CD14-positive monocyte (primary cell): ENCODE results near the gene NUBP2. TPM values are rescaled to one million over a fixed set of nuclear protein-coding genes. Genes with fewer than 3 reads are reported as not detected.

Experiments used
- DNase-seq, 3 donors: peaks; one replicate each; pipeline ENCODE4 v3.0.0-alpha.2; 2011 to 2022
- H2AFZ ChIP-seq: 2 replicates; pipeline ENCODE4 v1.6.0; 2012; ENCODE audit warnings: mild to moderate bottlenecking, low read depth, low read length, inconsistent platforms; ENCODE audit not compliant: insufficient read depth, poor library complexity, severe bottlenecking
- H3K27ac ChIP-seq, 2 donors: 1 replicate in 1 of 2; 2 replicates in 1 of 2; pipeline ENCODE4 v1.5.1; 2012 to 2013; ENCODE audit warnings: low read length in 2 of 2, control low read depth in 1 of 2, inconsistent platforms in 1 of 2, low read depth in 1 of 2, mild to moderate bottlenecking in 1 of 2
- H3K27me3 ChIP-seq, 2 donors: one replicate each; pipeline versions ENCODE4 v1.6.0 to v1.6.1; 2011 to 2013; ENCODE audit warnings: low read length in 2 of 2; ENCODE audit not compliant: control insufficient read depth in 2 of 2, insufficient read depth in 2 of 2
- H3K36me3 ChIP-seq, 2 donors: replicated peaks in 1 of 2; 1 replicate in 1 of 2; 2 replicates in 1 of 2; pipeline versions ENCODE4 v1.5.1 to v1.6.1; 2012 to 2013; ENCODE audit warnings: low read length in 2 of 2, control low read depth in 1 of 2, inconsistent platforms in 1 of 2, mild to moderate bottlenecking in 1 of 2; ENCODE audit not compliant: insufficient read depth in 2 of 2, control insufficient read depth in 1 of 2
- H3K4me1 ChIP-seq, 2 donors: 1 replicate in 1 of 2; 2 replicates in 1 of 2; pipeline versions ENCODE4 v1.5.1 to v1.6.1; 2012 to 2013; ENCODE audit warnings: low read length in 2 of 2, control low read depth in 1 of 2, inconsistent platforms in 1 of 2, mild to moderate bottlenecking in 1 of 2, moderate library complexity in 1 of 2; ENCODE audit not compliant: insufficient read depth in 2 of 2, control insufficient read depth in 1 of 2
- H3K4me2 ChIP-seq: replicated peaks from 2 replicates; pipeline ENCODE3; 2012; ENCODE audit warnings: low read length, moderate library complexity, mild to moderate bottlenecking; ENCODE audit not compliant: poor library complexity, severe bottlenecking; ENCODE audit errors: extremely low read depth
- H3K4me3 ChIP-seq, 3 experiments: fragments of 200-600 bp in 1 of 3; sonication (generic) in 1 of 3; replicated peaks in 1 of 3; 1 replicate in 2 of 3; 2 replicates in 1 of 3; pipeline ENCODE4 v1.5.1; 2011 to 2013; ENCODE audit warnings: low read length in 3 of 3, mild to moderate bottlenecking in 3 of 3, control low read depth in 2 of 3, low read depth in 2 of 3, inconsistent platforms in 1 of 3, moderate library complexity in 1 of 3
- H3K79me2 ChIP-seq: 2 replicates; pipeline ENCODE4 v1.6.0; 2012; ENCODE audit warnings: mild to moderate bottlenecking, control low read depth, inconsistent platforms, low read length, moderate library complexity; ENCODE audit not compliant: insufficient read depth
- H3K9ac ChIP-seq: 2 replicates; pipeline ENCODE4 v1.6.0; 2017; ENCODE audit warnings: low read length, mild to moderate bottlenecking; ENCODE audit not compliant: insufficient read depth, poor library complexity, severe bottlenecking
- H3K9me3 ChIP-seq, 2 donors: replicated peaks in 1 of 2; 1 replicate in 1 of 2; 2 replicates in 1 of 2; pipeline versions ENCODE4 v1.5.1 to v1.6.1; 2012 to 2013; ENCODE audit warnings: low read length in 2 of 2, control low read depth in 1 of 2; ENCODE audit not compliant: control insufficient read depth in 1 of 2, insufficient read depth in 1 of 2
- H4K20me1 ChIP-seq: 2 replicates; pipeline ENCODE4 v1.6.0; 2012; ENCODE audit warnings: mild to moderate bottlenecking, low read length, control low read depth, moderate library complexity; ENCODE audit not compliant: insufficient read depth
- H3K27ac Mint-ChIP-seq, 7 donors: one replicate each; pipeline ENCODE4 v1.8.0; 2020; ENCODE audit warnings: mild to moderate bottlenecking in 7 of 7, mixed read lengths in 7 of 7, moderate library complexity in 6 of 7, inconsistent platforms in 2 of 7
- H3K27me3 Mint-ChIP-seq, 3 donors: one replicate each; pipeline ENCODE4 v1.8.0; 2021 to 2022; ENCODE audit warnings: low read depth in 3 of 3, mild to moderate bottlenecking in 3 of 3, mixed read lengths in 3 of 3, moderate library complexity in 3 of 3, inconsistent platforms in 1 of 3
- H3K36me3 Mint-ChIP-seq, 2 donors: one replicate each; pipeline ENCODE4 v1.8.0; 2020; ENCODE audit warnings: mixed read lengths in 2 of 2, inconsistent platforms in 1 of 2, mild to moderate bottlenecking in 1 of 2
- H3K4me1 Mint-ChIP-seq: one replicate; pipeline ENCODE4 v1.8.0; 2020; ENCODE audit warnings: mild to moderate bottlenecking, mixed read lengths
- H3K4me3 Mint-ChIP-seq, 2 donors: one replicate each; pipeline ENCODE4 v1.8.0; 2020; ENCODE audit warnings: mild to moderate bottlenecking in 2 of 2, mixed read lengths in 2 of 2, moderate library complexity in 1 of 2
- H3K9me3 Mint-ChIP-seq, 7 donors: one replicate each; pipeline ENCODE4 v1.8.0; 2020 to 2022; ENCODE audit warnings: mixed read lengths in 7 of 7, mild to moderate bottlenecking in 6 of 7, moderate library complexity in 6 of 7, inconsistent platforms in 2 of 7
- WGBS: methylation state at CpG from one replicate; pipeline ENCODE4 v1.1.5; 2013; ENCODE audit warnings: missing lambda C conversion rate; ENCODE audit not compliant: insufficient coverage; 5-methylcytosine and 5-hydroxymethylcytosine counted together
- intact Hi-C, 2 donors: fragments of 100-400 bp; cut with micrococcal nuclease; formaldehyde crosslinking; loops; one replicate each; pipeline versions ENCODE4 v1.15.0 to v1.15.1; 2023
- polyA plus RNA-seq, 3 donors: library from polyadenylated mRNA; depleted of rRNA in 1 of 3; unstranded in 2 of 3; stranded (reverse) in 1 of 3; fragments of 300-500 nt in 2 of 3; fragments of >200 nt in 1 of 3; fragmentation: Illumina TruSeq in 2 of 3; gene quantifications; 1 replicate in 2 of 3; 2 replicates in 1 of 3; pipeline ENCODE4 v1.2.3, GENCODE V29; 2012 to 2021
- TF ChIP-seq, protein P1 (sequence below): fragments of 200-600 bp; IDR thresholded peaks from one replicate; pipeline ENCODE4 v1.8.0; 2022; ENCODE audit warnings: antibody characterized with exemption, mild to moderate bottlenecking

Gene NUBP2
- polyA plus RNA-seq, 3 donors: 34.4 to 69.5 (median 57.9) TPM

DNA sequence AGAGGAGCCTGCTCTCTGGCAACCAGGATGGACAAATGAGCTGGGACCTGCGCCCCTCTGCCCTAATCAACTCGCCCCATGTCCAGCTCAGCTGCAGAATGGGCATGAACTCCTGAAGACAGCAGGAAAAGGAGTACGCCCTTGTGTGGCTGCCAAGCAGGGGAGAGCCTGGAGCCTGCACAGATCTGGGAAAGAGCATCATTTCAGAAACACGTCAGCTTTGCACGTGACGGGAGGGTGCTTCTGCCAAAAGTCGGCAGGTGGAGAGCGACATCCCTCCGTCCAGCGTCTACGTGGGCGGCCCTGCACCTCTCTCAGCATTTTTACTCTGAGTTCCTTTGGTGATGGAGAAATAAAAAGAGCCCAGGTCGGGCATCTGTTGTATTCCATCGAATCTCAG lies 29.9 kb upstream of the NUBP2 start:
- Mint-ChIP-seq H3K4me3 (no peak overlapping the region), H3K27me3 (peaks cover 0 to 1% (median 0%) of the 10 kb centered on the region in 3 donors), H3K9me3 (no peaks in the 10 kb centered on the region), H3K27ac (no peak overlapping the region), H3K4me1 (no peaks in the 10 kb centered on the region), H3K36me3 (peaks cover 60 to 91% of the 10 kb centered on the region in 2 donors)
- Histone ChIP-seq H3K4me3 (no peak overlapping the region), H3K9me3 (no peaks in the 10 kb centered on the region), H3K9ac (no peak overlapping the region), H3K79me2 (no peaks in the 10 kb centered on the region), H4K20me1 (peaks cover 20% of the 10 kb centered on the region), H3K27ac (no peak overlapping the region), H3K27me3 (no peaks in the 10 kb centered on the region), H3K36me3 (peaks cover 57 to 79% of the 10 kb centered on the region in 2 donors), H3K4me2 (no peak overlapping the region), H2AFZ (no peak overlapping the region), H3K4me1 (no peaks in the 10 kb centered on the region)
- DNase-seq: no peak
- intact Hi-C loops: no loop called here
- 100% methylated on average over 7 of the region's 14 CpGs for WGBS
- TF ChIP-seq, protein P1, sequence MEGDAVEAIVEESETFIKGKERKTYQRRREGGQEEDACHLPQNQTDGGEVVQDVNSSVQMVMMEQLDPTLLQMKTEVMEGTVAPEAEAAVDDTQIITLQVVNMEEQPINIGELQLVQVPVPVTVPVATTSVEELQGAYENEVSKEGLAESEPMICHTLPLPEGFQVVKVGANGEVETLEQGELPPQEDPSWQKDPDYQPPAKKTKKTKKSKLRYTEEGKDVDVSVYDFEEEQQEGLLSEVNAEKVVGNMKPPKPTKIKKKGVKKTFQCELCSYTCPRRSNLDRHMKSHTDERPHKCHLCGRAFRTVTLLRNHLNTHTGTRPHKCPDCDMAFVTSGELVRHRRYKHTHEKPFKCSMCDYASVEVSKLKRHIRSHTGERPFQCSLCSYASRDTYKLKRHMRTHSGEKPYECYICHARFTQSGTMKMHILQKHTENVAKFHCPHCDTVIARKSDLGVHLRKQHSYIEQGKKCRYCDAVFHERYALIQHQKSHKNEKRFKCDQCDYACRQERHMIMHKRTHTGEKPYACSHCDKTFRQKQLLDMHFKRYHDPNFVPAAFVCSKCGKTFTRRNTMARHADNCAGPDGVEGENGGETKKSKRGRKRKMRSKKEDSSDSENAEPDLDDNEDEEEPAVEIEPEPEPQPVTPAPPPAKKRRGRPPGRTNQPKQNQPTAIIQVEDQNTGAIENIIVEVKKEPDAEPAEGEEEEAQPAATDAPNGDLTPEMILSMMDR: no peak

DNA sequence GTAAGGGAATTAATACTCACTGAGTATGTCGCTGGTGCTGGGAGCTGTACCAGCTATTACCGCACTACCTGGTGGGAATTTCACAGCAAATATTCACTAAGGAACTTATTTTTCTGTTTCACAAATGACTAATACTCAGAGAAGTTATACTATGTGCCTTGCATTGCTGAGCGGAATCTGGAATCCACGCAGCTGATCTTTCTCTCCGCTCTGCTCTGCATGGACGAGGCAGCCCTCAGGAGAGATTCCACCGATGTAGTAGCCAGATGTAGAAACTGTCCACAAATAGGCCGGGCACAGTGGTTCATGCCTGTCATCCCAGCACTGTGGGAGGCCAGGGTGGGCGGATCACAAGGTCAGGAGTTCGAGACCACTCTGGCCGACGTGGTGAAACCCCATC lies 28.6 kb upstream of the NUBP2 start:
- Mint-ChIP-seq H3K4me3 (no peak overlapping the region), H3K27me3 (peaks cover 0 to 1% (median 1%) of the 10 kb centered on the region in 3 donors), H3K27ac (no peak overlapping the region), H3K4me1 (no peaks in the 10 kb centered on the region), H3K9me3 (no peaks in the 10 kb centered on the region), H3K36me3 (peaks cover 54 to 88% of the 10 kb centered on the region in 2 donors)
- Histone ChIP-seq H3K4me1 (no peaks in the 10 kb centered on the region), H3K9me3 (no peaks in the 10 kb centered on the region), H2AFZ (no peak overlapping the region), H3K4me3 (no peak overlapping the region), H3K36me3 (peaks cover 55 to 78% of the 10 kb centered on the region in 2 donors), H4K20me1 (peaks cover 20% of the 10 kb centered on the region), H3K79me2 (no peaks in the 10 kb centered on the region), H3K4me2 (no peak overlapping the region), H3K9ac (no peak overlapping the region), H3K27me3 (no peaks in the 10 kb centered on the region), H3K27ac (no peak overlapping the region)
- intact Hi-C loops: no loop called here
- DNase-seq: no peak
- 98% methylated on average over 6 of the region's 12 CpGs for WGBS
- TF ChIP-seq, protein P1: no peak
